T-cell (primary cell): ENCODE data around the gene NUP58. TPM values are rescaled to one million over a fixed set of nuclear protein-coding genes. Genes with fewer than 3 reads are reported as not detected.

Experiments used
- ATAC-seq, 4 experiments: fragments of 200-7000 bp in 3 of 4; fragments of 150-1000 bp in 1 of 4; cut with Tn5 transposase; replicated peaks in 1 of 4; 1 replicate in 3 of 4; 2 replicates in 1 of 4; pipeline ENCODE4 v1.10.0; 2021; ENCODE audit warnings: moderate library complexity in 3 of 4, mild to moderate bottlenecking in 2 of 4, moderate number of reproducible peaks in 1 of 4
- CTCF ChIA-PET, 2 donors: fragments of 300-600 bp; sonication (Branson Sonifier 250); formaldehyde crosslinking; loops; one replicate each; lab custom pipeline; 2022; ENCODE audit warnings: antibody characterized with exemption in 2 of 2; lab: Charles Lee
- POLR2A ChIA-PET, 2 donors: fragments of 300-600 bp; sonication (Branson Sonifier 250); formaldehyde crosslinking; loops; one replicate each; lab custom pipeline; 2022; ENCODE audit warnings: antibody characterized with exemption in 2 of 2; lab: Charles Lee
- DNase-seq, 35 experiments: peaks; one replicate each; pipeline versions ENCODE4 v3.0.0 to v3.0.0-alpha.2; 2013 to 2023
- H3K27ac ChIP-seq: one replicate; pipeline ENCODE4 v1.5.1; 2013; ENCODE audit warnings: low read length
- H3K27me3 ChIP-seq, 2 experiments: replicated peaks in 1 of 2; 1 replicate in 1 of 2; 2 replicates in 1 of 2; pipeline versions ENCODE4 v1.6.1 to v1.7.0; 2013; ENCODE audit warnings: low read length in 1 of 2, mixed read lengths in 1 of 2; ENCODE audit not compliant: control insufficient read depth in 2 of 2, insufficient read depth in 2 of 2; ENCODE audit errors: extremely low read depth in 1 of 2
- H3K36me3 ChIP-seq, 2 donors: 1 replicate in 1 of 2; 2 replicates in 1 of 2; pipeline versions ENCODE4 v1.6.1 to v1.7.0; 2013; ENCODE audit warnings: low read length in 1 of 2; ENCODE audit not compliant: control insufficient read depth in 2 of 2, insufficient read depth in 1 of 2; ENCODE audit errors: extremely low read depth in 1 of 2
- H3K4me1 ChIP-seq, 2 experiments: 1 replicate in 1 of 2; 2 replicates in 1 of 2; pipeline versions ENCODE4 v1.6.1 to v1.7.0; 2013; ENCODE audit warnings: low read length in 2 of 2, mixed read lengths in 1 of 2; ENCODE audit not compliant: insufficient read depth in 2 of 2, control insufficient read depth in 1 of 2; ENCODE audit errors: extremely low read depth in 1 of 2
- H3K4me3 ChIP-seq, 2 donors: 1 replicate in 1 of 2; 2 replicates in 1 of 2; pipeline versions ENCODE4 v1.5.1 to v1.7.0; 2013; ENCODE audit warnings: mild to moderate bottlenecking in 2 of 2, low read length in 1 of 2, moderate library complexity in 1 of 2; ENCODE audit not compliant: control insufficient read depth in 1 of 2; ENCODE audit errors: extremely low read depth in 1 of 2
- H3K9me3 ChIP-seq: 2 replicates; pipeline ENCODE4 v1.7.0; 2013
- H3K27ac Mint-ChIP-seq, 2 donors: one replicate each; pipeline ENCODE4 v1.8.0; 2020 to 2021; ENCODE audit warnings: mild to moderate bottlenecking in 2 of 2, mixed read lengths in 2 of 2
- H3K27me3 Mint-ChIP-seq, 2 donors: one replicate each; pipeline ENCODE4 v1.8.0; 2021 to 2022; ENCODE audit warnings: mixed read lengths in 2 of 2
- H3K36me3 Mint-ChIP-seq: one replicate; pipeline ENCODE4 v1.8.0; 2021; ENCODE audit warnings: mixed read lengths
- H3K4me1 Mint-ChIP-seq, 3 donors: one replicate each; pipeline ENCODE4 v1.8.0; 2020 to 2022; ENCODE audit warnings: mixed read lengths in 3 of 3, mild to moderate bottlenecking in 1 of 3
- H3K4me3 Mint-ChIP-seq, 3 donors: one replicate each; pipeline ENCODE4 v1.8.0; 2020 to 2022; ENCODE audit warnings: mild to moderate bottlenecking in 3 of 3, mixed read lengths in 3 of 3, moderate library complexity in 3 of 3
- H3K9me3 Mint-ChIP-seq, 3 donors: one replicate each; pipeline ENCODE4 v1.8.0; 2020 to 2022; ENCODE audit warnings: mixed read lengths in 3 of 3
- WGBS: methylation state at CpG from one replicate; pipeline ENCODE4 v1.1.5; 2013; ENCODE audit warnings: missing lambda C conversion rate; ENCODE audit not compliant: insufficient coverage; 5-methylcytosine and 5-hydroxymethylcytosine counted together
- total RNA-seq, 35 experiments: library from RNA in 6 of 35; stranded (reverse) in 6 of 35; fragments of 120-200 nt in 1 of 35; gene quantifications; one replicate each; pipeline versions ENCODE4 v1.2.1 to v1.2.4 and lab custom pipeline; 2013 to 2026

Gene NUP58
- total RNA-seq, 5 donors from 2014 or later (not counting 1 experiment from before 2014, with no cell fraction given): 33.2 to 59.1 (median 37.3) TPM

DNA sequence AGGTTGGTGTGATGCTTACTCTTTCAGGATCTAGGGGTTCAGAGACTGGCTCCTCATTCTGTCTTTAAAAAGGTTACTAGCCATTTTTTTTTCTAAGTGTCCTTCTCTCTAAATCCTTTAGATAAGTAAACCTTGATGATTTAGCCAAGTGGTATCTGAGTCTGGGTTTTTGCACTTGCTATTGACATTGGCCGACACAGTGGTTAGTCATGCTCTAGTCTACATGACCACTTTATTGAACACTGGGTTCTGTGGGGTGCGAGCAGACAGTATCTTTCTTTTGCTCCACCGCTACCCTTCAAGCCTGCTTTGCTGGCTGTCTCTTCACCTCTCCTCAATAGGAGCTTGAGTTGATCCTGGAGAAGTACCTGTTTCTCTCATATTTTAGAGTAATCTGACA, 6.2 kb upstream of the NUP58 start:
- Mint-ChIP-seq H3K36me3 (no peaks in the 10 kb centered on the region), H3K4me1 (peaks cover 4 to 7% (median 7%) of the 10 kb centered on the region in 3 donors), H3K27ac (no peak overlapping the region), H3K9me3 (no peaks in the 10 kb centered on the region), H3K4me3 (no peak overlapping the region), H3K27me3 (peaks cover 5 to 16% of the 10 kb centered on the region in 2 donors)
- Histone ChIP-seq H3K27me3 (peaks cover 2 to 6% of the 10 kb centered on the region in 2 experiments), H3K36me3 (no peaks in the 10 kb centered on the region), H3K4me1 (peaks cover 4% of the 10 kb centered on the region in 2 experiments), H3K9me3 (no peaks in the 10 kb centered on the region), H3K27ac (no peak overlapping the region), H3K4me3 (no peak overlapping the region)
- ChIA-PET POLR2A (no interaction called here), CTCF (interaction anchor here in 1 of 2 donors (0.7 kb wide), 1 partner anchor 15 kb away, joined by 3 read pairs; no protein-coding TSS in a partner anchor)
- DNase-seq (no peak), ATAC-seq (no peak)
- no CpG with 5 or more reads among the region's 3 CpGs for WGBS

DNA sequence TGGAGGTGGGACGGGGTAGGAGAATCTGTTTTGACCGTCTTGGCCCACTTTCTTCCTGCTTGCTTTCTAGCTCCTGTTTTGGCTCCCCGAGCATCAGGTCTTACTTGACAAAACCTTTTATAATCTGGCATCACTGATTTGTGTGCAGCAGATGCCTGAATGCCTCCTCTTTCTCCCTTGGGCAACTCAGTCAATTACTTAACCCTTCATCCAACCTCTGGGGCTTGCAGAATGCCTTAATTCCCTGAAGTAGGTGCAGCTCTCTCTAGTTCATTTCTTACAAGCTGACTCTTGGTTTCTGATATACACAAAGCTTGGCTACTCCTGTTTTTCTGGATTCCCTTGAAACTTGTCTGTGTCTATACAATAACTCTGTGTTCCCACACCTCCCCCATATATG, 5.7 kb upstream of the NUP58 start:
- no peaks in the 10 kb centered on the region for H3K9me3 Mint-ChIP-seq
- ATAC-seq (no peak), DNase-seq (no peak)
- CTCF ChIA-PET: interaction anchor here in 1 of 2 donors (0.7 kb wide), 1 partner anchor 15 kb away, joined by 3 read pairs; no protein-coding TSS in a partner anchor
- no peaks in the 10 kb centered on the region for H3K36me3 ChIP-seq
- no peaks in the 10 kb centered on the region for H3K9me3 ChIP-seq
- no peak overlapping the region for H3K27ac Mint-ChIP-seq
- H3K4me3 ChIP-seq: no peak overlapping the region
- peaks cover 2 to 7% of the 10 kb centered on the region in 2 experiments for H3K27me3 ChIP-seq
- peaks cover 5 to 10% (median 7%) of the 10 kb centered on the region in 3 donors for H3K4me1 Mint-ChIP-seq
- peaks cover 4 to 7% of the 10 kb centered on the region in 2 experiments for H3K4me1 ChIP-seq
- peaks cover 5 to 16% of the 10 kb centered on the region in 2 donors for H3K27me3 Mint-ChIP-seq
- POLR2A ChIA-PET: no interaction called here
- no peak overlapping the region for H3K4me3 Mint-ChIP-seq
- H3K27ac ChIP-seq: no peak overlapping the region
- no peaks in the 10 kb centered on the region for H3K36me3 Mint-ChIP-seq
- WGBS: 89% methylated on average over 2 of the region's 3 CpGs

DNA sequence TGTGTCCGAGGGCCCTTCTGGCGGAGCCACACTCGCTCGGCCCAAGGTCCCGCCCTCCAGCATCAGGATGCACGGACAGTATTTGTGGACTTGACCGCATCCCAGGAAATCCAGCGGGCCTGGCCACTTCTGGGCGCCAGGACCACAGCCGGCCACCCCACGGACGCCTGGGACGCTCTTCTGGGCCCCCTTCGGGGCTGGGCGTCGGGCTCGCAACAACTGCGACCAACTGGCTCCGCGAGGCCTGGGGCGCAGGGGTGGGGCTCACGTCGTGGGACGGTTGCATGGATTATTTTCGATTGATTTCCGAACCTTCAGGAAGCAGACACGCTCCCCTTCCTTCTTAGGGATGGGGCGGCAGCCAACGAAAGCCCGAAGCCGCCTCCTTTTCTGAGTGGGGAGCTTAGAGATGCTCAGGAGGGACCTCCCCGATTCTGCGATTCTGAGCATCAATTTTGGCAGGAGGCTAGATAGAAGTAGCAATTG, 521 bp upstream of the NUP58 start:
- H3K4me3 Mint-ChIP-seq: peak overlapping the region; percentile 88 to 91 (median 89)
- H3K9me3 Mint-ChIP-seq: no peaks in the 10 kb centered on the region
- Histone ChIP-seq H3K9me3 (no peaks in the 10 kb centered on the region), H3K4me1 (peaks cover 12 to 16% of the 10 kb centered on the region in 2 experiments), H3K27me3 (peaks cover 2 to 8% of the 10 kb centered on the region in 2 experiments), H3K4me3 (peak overlapping the region; percentile 83 to 91), H3K36me3 (peaks cover 0 to 10% of the 10 kb centered on the region in 2 donors), H3K27ac (peak overlapping the region; percentile 93)
- peak overlapping the region; percentile 93 to 94 for H3K27ac Mint-ChIP-seq
- CTCF ChIA-PET: interaction anchor here in 1 of 2 donors (1.0 kb wide), 1 partner anchor 13 kb away, joined by 3 read pairs; no protein-coding TSS in a partner anchor
- POLR2A ChIA-PET: no interaction called here
- ATAC-seq (peak; percentile 11 to 28 (median 24)), DNase-seq (peak in 10 of 35 experiments; percentile 3 to 22 (median 15))
- H3K36me3 Mint-ChIP-seq: peaks cover 7% of the 10 kb centered on the region
- peaks cover 28 to 40% (median 36%) of the 10 kb centered on the region in 3 donors for H3K4me1 Mint-ChIP-seq
- 51% methylated on average over 23 of the region's 33 CpGs for WGBS
- H3K27me3 Mint-ChIP-seq: peaks cover 5 to 7% of the 10 kb centered on the region in 2 donors

DNA sequence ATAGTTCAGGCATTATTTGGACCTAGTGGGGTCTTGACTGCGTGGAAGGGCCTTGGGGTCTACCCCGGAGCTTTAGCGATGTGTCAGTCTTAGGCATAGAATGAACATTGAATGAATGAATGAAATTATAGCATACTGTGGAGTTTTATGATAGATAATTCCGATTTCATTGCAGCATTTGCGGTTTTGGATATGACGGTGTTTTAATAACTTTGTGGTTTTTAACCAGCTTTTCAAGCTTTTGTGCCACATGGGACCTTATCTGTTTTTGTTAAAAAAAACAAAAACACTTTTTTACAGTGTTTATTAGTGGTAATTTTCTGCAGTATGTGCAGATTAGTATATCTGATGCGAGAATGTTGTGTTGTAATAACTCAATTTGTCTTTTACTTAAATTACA, 696 bp downstream of the NUP58 start:
- POLR2A ChIA-PET: interaction anchor here (0.6 to 1.2 kb wide), 7 partner anchors 9 to 988 kb away, joined by 3 to 8 read pairs (median 5); partner anchors contain the start of gene MTMR6 (in 1 of the 2)
- Mint-ChIP-seq H3K9me3 (no peaks in the 10 kb centered on the region), H3K4me3 (peak overlapping the region; percentile 88 to 91 (median 89)), H3K27me3 (peaks cover 0 to 1% of the 10 kb centered on the region in 2 donors), H3K27ac (peak overlapping the region; percentile 93 to 94), H3K36me3 (peaks cover 10% of the 10 kb centered on the region), H3K4me1 (peaks cover 37 to 48% (median 44%) of the 10 kb centered on the region in 3 donors)
- H3K36me3 ChIP-seq: peaks cover 0 to 10% of the 10 kb centered on the region in 2 donors
- no peak for DNase-seq
- ATAC-seq: no peak
- H3K27ac ChIP-seq: peak overlapping the region; percentile 93
- H3K4me1 ChIP-seq: peaks cover 12 to 17% of the 10 kb centered on the region in 2 experiments
- peak overlapping the region; percentile 83 to 91 for H3K4me3 ChIP-seq
- 0% methylated on average over 2 of the region's 7 CpGs for WGBS
- no peaks in the 10 kb centered on the region for H3K9me3 ChIP-seq
- H3K27me3 ChIP-seq: peaks cover 0 to 8% of the 10 kb centered on the region in 2 experiments
- CTCF ChIA-PET: interaction anchor here in 1 of 2 donors (1.1 to 3.6 kb wide), 2 partner anchors 15 to 18 kb away, joined by 6 to 13 read pairs; partner anchors contain the start of gene MTMR6

DNA sequence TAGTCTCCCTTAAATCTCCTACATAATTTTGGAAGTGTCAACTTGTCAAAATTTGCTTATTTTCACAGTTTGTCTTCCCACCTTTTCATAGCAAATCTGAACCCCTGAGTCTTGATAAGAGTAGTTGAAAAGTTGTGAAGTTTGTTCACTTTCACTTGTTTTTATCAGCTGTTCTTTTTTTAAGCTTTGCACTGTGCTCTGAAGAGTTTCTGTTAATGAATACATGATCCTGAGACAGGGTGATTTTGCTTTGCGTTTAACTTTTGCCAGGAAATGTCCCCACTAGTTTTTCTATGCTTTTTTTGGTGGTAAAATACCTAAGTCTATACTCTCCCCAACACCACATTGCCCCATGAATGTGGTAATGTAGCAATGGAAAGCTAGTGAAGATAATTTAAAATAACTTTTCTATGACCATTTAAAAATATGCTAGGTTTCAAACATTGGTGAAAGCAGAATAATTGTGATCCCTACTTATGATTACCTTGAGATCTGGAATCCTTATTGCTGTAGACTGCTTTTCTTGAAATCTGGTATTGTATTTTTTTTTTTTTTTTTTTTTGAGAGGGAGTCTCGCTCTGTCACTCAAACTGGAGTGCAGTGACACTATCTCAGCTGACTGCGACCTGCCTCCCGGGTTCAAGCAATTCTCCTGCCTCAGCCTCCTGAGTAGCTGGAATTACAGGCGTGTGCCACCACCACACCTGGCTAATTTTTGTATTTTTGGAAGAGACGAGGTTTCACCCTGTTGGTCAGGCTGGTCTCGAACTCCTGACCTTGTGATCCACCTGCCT, 5.4 kb downstream of the NUP58 start:
- Mint-ChIP-seq H3K9me3 (no peaks in the 10 kb centered on the region), H3K27me3 (no peaks in the 10 kb centered on the region), H3K27ac (no peak overlapping the region), H3K36me3 (peaks cover 32% of the 10 kb centered on the region), H3K4me1 (peaks cover 40 to 48% (median 42%) of the 10 kb centered on the region in 3 donors), H3K4me3 (no peak overlapping the region)
- ChIA-PET POLR2A (interaction anchor here (0.6 to 0.7 kb wide), 3 partner anchors 16 to 54 kb away, joined by 3 to 12 read pairs (median 3); no protein-coding TSS in a partner anchor), CTCF (interaction anchor here in 1 of 2 donors (0.6 to 0.7 kb wide), 2 partner anchors 17 to 28 kb away, joined by 3 to 5 read pairs; no protein-coding TSS in a partner anchor)
- H3K4me3 ChIP-seq: no peak overlapping the region
- no peak overlapping the region for H3K27ac ChIP-seq
- ATAC-seq (no peak), DNase-seq (no peak)
- no peaks in the 10 kb centered on the region for H3K9me3 ChIP-seq
- H3K36me3 ChIP-seq: peaks cover 9 to 36% of the 10 kb centered on the region in 2 donors
- peaks cover 9% of the 10 kb centered on the region in 2 experiments for H3K4me1 ChIP-seq
- WGBS: 93% methylated on average over 2 of the region's 7 CpGs
- no peaks in the 10 kb centered on the region for H3K27me3 ChIP-seq

DNA sequence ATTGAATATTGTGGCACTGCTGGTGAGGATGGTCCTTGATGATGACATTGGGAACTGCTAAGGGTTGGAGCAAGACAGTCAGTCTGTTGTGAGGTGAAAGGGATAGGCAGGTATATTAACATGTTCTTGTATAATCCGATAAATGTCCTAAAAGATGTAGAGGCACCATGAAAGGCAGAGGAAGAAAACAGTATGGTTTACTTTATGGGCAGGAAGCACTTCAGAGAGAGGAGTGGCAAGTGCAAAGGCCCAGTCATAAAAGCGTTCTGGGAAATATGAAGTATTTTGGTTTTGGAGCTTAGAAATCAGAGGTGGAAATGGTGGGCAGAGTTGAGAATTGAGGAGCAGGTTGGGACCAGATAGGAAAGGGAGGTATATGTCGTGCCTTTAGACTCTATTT, 9.5 kb downstream of the NUP58 start:
- CTCF ChIA-PET: interaction anchor here (0.7 to 1.1 kb wide), 2 partner anchors 25 to 30 kb away, joined by 3 read pairs; no protein-coding TSS in a partner anchor
- Mint-ChIP-seq H3K36me3 (peaks cover 48% of the 10 kb centered on the region), H3K9me3 (no peaks in the 10 kb centered on the region), H3K27me3 (no peaks in the 10 kb centered on the region), H3K4me1 (peaks cover 10 to 20% (median 17%) of the 10 kb centered on the region in 3 donors), H3K27ac (no peak overlapping the region), H3K4me3 (no peak overlapping the region)
- Histone ChIP-seq H3K9me3 (no peaks in the 10 kb centered on the region), H3K4me3 (no peak overlapping the region), H3K4me1 (peaks cover 0 to 3% of the 10 kb centered on the region in 2 experiments), H3K27ac (no peak overlapping the region), H3K36me3 (peaks cover 9 to 55% of the 10 kb centered on the region in 2 donors), H3K27me3 (no peaks in the 10 kb centered on the region)
- ATAC-seq: no peak
- 100% methylated on average over 2 of the region's 3 CpGs for WGBS
- no peak for DNase-seq
- POLR2A ChIA-PET: interaction anchor here in 1 of 2 donors (0.6 kb wide), 1 partner anchor 9 kb away, joined by 5 read pairs; no protein-coding TSS in a partner anchor
